Heart left ventricle (tissue), 13 donors: ENCODE results near the gene C2CD2L.

ENCODE experiments used
- POLR2A ChIP-seq, 2 donors: fragments of 450-650 bp; IDR thresholded peaks; one replicate each; pipeline ENCODE4 v1.6.1; 2017; ENCODE audit warnings: antibody characterized with exemption in 2 of 2, mild to moderate bottlenecking in 2 of 2, moderate library complexity in 2 of 2
- TF ChIP-seq, protein P1 (sequence below), 12 donors: fragments of 200-600 bp; sonication (generic) in 4 of 12; IDR thresholded peaks; one replicate each; pipeline versions ENCODE4 v1.5.0 to v1.8.0; 2018 to 2022; ENCODE audit warnings: antibody characterized with exemption in 12 of 12, mild to moderate bottlenecking in 5 of 12
- donor health status: ischemic (EF 13 %, LVEDD 7.1; RV severe dilation, severe dysfunction).
- donor health status: DM: no; HTN: yes; CAD: no.
- donor health status: DM: no; HTN: no; CAD: no.
- donor health status: ischemic (EF 25% LVEDD 6.9; RV normal size, moderate dysfunction).
- donor health status: ischemic (EF 25% LVEDD 5.7; RV mildly dilated, moderate dysfunction).
- donor health status: ischemic (EF 35%, LVEDD 5.7; RV mildly dilated, moderate dysfunction).
- donor health status: nonischemic (EF 11% LVEDD 7.7; RV severe dilation, severe dysfunction).
- donor health status: DM: yes; HTN: yes; CAD: no.
- donor health status: PGD.
- donor health status: ischemic (EF 29% LVEDD 5.4; RV normal size, mild dysfunction).
- donor health status: nonischemic (EF 23%, LVEDD 6.1; RV moderate dilation, normal function).

GRCh38 chr11:119103793-119104192 lies 3.4 kb upstream of the C2CD2L start:
- TF ChIP-seq, protein P1, sequence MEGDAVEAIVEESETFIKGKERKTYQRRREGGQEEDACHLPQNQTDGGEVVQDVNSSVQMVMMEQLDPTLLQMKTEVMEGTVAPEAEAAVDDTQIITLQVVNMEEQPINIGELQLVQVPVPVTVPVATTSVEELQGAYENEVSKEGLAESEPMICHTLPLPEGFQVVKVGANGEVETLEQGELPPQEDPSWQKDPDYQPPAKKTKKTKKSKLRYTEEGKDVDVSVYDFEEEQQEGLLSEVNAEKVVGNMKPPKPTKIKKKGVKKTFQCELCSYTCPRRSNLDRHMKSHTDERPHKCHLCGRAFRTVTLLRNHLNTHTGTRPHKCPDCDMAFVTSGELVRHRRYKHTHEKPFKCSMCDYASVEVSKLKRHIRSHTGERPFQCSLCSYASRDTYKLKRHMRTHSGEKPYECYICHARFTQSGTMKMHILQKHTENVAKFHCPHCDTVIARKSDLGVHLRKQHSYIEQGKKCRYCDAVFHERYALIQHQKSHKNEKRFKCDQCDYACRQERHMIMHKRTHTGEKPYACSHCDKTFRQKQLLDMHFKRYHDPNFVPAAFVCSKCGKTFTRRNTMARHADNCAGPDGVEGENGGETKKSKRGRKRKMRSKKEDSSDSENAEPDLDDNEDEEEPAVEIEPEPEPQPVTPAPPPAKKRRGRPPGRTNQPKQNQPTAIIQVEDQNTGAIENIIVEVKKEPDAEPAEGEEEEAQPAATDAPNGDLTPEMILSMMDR (IDR thresholded peaks at IDR 0.05): no peak
- TF ChIP-seq POLR2A (IDR thresholded peaks at IDR 0.05): no peak
